ENCODE measurements around the gene CEP41.

- no peak for TF ChIP-seq CTCF (conservative IDR thresholded peaks at IDR 0.05; ENCODE audit: low read depth in 2 of 2)
- no peak for TF ChIP-seq EZH2 (IDR thresholded peaks at IDR 0.05; ENCODE audit: low read depth, unreplicated experiment)
- no peak for TF ChIP-seq EZH2phosphoT487 (IDR thresholded peaks at IDR 0.05; ENCODE audit: unreplicated experiment)
Measured at GRCh38 chr7:130476297-130477150, 35.7 kb upstream of the CEP41 start.

All from GM23338 (cell line).